Bronchial epithelial cell (primary cell): Measurements from ENCODE around the gene MT1F. TPM values are rescaled to one million over a fixed set of nuclear protein-coding genes. Genes with fewer than 3 reads are reported as not detected.

Source experiments
- DNase-seq: peaks from one replicate; pipeline ENCODE4 v3.0.0-alpha.2; 2010; ENCODE audit warnings: low read depth
- FAIRE-seq: peaks from 2 replicates; lab custom pipeline; 2011; peaks lifted over from hg19 to GRCh38; lab: Jason Lieb, UNC
- H3K27me3 ChIP-seq: 2 replicates; pipeline ENCODE4 v1.5.1; 2011; ENCODE audit warnings: low read length; ENCODE audit not compliant: control insufficient read depth, insufficient read depth
- H3K36me3 ChIP-seq: 2 replicates; pipeline ENCODE4 v1.5.1; 2011; ENCODE audit warnings: low read length; ENCODE audit not compliant: control insufficient read depth, insufficient read depth
- H3K4me3 ChIP-seq: 2 replicates; pipeline ENCODE4 v1.5.1; 2011; ENCODE audit warnings: mild to moderate bottlenecking, low read depth, low read length, control low read depth
- CTCF ChIP-seq: IDR thresholded peaks from 2 replicates; pipeline ENCODE4 v1.5.1; 2011; ENCODE audit warnings: mild to moderate bottlenecking, moderate library complexity, low read length, control low read depth, inconsistent platforms; ENCODE audit not compliant: insufficient read depth, severe bottlenecking
- total RNA-seq: library from RNA; depleted of rRNA; stranded (reverse); fragments of >200 nt; gene quantifications from 2 replicates; pipeline ENCODE4 v1.2.1, GENCODE V29; 2014

The MT1F gene
- total RNA-seq, 1 donor from 2014 or later: 1.6 TPM

- no peak for FAIRE-seq
- no peak for TF ChIP-seq CTCF
- DNase-seq: no peak
- H3K4me3 ChIP-seq: no peak overlapping the region
- H3K36me3 ChIP-seq: peaks cover 1% of the 10 kb centered on the region
- H3K27me3 ChIP-seq: no peaks in the 10 kb centered on the region
These were observed 31.0 kb downstream of the MT1F start for GRCh38 chr16:56688762-56689161.

- no peak for TF ChIP-seq CTCF
- Histone ChIP-seq H3K36me3 (peaks cover 1% of the 10 kb centered on the region), H3K27me3 (no peaks in the 10 kb centered on the region), H3K4me3 (no peak overlapping the region)
- FAIRE-seq (peak; percentile 62), DNase-seq (peak; percentile 74)
These were observed 31.4 kb downstream of the MT1F start for GRCh38 chr16:56689171-56689570.

GRCh38 chr16:56690420-56691122 lies 32.8 kb downstream of the MT1F start:
- no peak for TF ChIP-seq CTCF
- no peak for DNase-seq
- no peaks in the 10 kb centered on the region for H3K27me3 ChIP-seq
- peak; percentile 55 for FAIRE-seq
- no peak overlapping the region for H3K4me3 ChIP-seq
- H3K36me3 ChIP-seq: peaks cover 1% of the 10 kb centered on the region

GRCh38 chr16:56691885-56692284 lies 34.1 kb downstream of the MT1F start:
- Histone ChIP-seq H3K4me3 (no peak overlapping the region), H3K27me3 (no peaks in the 10 kb centered on the region), H3K36me3 (no peaks in the 10 kb centered on the region)
- DNase-seq (peak; percentile 100), FAIRE-seq (peak; percentile 98)
- no peak for TF ChIP-seq CTCF

- TF ChIP-seq CTCF: no peak
- H3K36me3 ChIP-seq: no peaks in the 10 kb centered on the region
- H3K4me3 ChIP-seq: no peak overlapping the region
- FAIRE-seq (no peak), DNase-seq (no peak)
- H3K27me3 ChIP-seq: no peaks in the 10 kb centered on the region
These were observed 37.5 kb downstream of the MT1F start for GRCh38 chr16:56695246-56695645.

GRCh38 chr16:56697456-56698155 lies 39.8 kb downstream of the MT1F start:
- no peak for DNase-seq
- Histone ChIP-seq H3K36me3 (no peaks in the 10 kb centered on the region), H3K4me3 (no peak overlapping the region), H3K27me3 (no peaks in the 10 kb centered on the region)
- FAIRE-seq: no peak
- TF ChIP-seq CTCF: no peak
